GM11168 (cell line): ENCODE results near the gene RASGRP1.

ENCODE experiments used
- in situ Hi-C: fragments of 300-500 bp; cut with MboI; formaldehyde crosslinking; loops from one replicate; pipeline ENCODE4 v1.12.0; 2022; ENCODE audit warnings: low sequenced_read_pairs; ENCODE audit not compliant: unreplicated experiment

The RASGRP1 gene

GRCh38 chr15:38512901-38513300 lies 51.7 kb downstream of the RASGRP1 start:
- in situ Hi-C loops, result no loop called here

- in situ Hi-C loops, result no loop called here
Observed at GRCh38 chr15:38509152-38509551, 55.5 kb downstream of the RASGRP1 start.

- in situ Hi-C loops, result no loop called here
Observed at GRCh38 chr15:38508647-38509046, 56.0 kb downstream of the RASGRP1 start.

- in situ Hi-C loops, result no loop called here
Observed at GRCh38 chr15:38507570-38507969, 57.0 kb downstream of the RASGRP1 start.

- in situ Hi-C loops, result no loop called here
Observed at GRCh38 chr15:38506997-38507396, 57.6 kb downstream of the RASGRP1 start.

GRCh38 chr15:38504680-38505467 lies 59.7 kb downstream of the RASGRP1 start:
- in situ Hi-C loops, result no loop called here

- in situ Hi-C loops, result no loop called here
Observed at GRCh38 chr15:38503496-38503895, 61.1 kb downstream of the RASGRP1 start.

GRCh38 chr15:38499651-38500050 lies 65.0 kb downstream of the RASGRP1 start:
- in situ Hi-C loops, result no loop called here

- in situ Hi-C loops, result no loop called here
Observed at GRCh38 chr15:38496151-38496550, 68.5 kb downstream of the RASGRP1 start.

- in situ Hi-C loops, result no loop called here
Observed at GRCh38 chr15:38490242-38490922, 74.2 kb downstream of the RASGRP1 start.

- in situ Hi-C loops, result no loop called here
Observed at GRCh38 chr15:38487378-38487777, 77.2 kb downstream of the RASGRP1 start.

- in situ Hi-C loops, result no loop called here
Observed at GRCh38 chr15:38486936-38487335, 77.7 kb downstream of the RASGRP1 start.

- in situ Hi-C loops, result no loop called here
Observed at GRCh38 chr15:38482572-38482971, 82.0 kb downstream of the RASGRP1 start.

GRCh38 chr15:38481761-38482160 lies 82.9 kb downstream of the RASGRP1 start:
- in situ Hi-C loops, result no loop called here

GRCh38 chr15:38481113-38481512 lies 83.5 kb downstream of the RASGRP1 start:
- in situ Hi-C loops, result no loop called here

GRCh38 chr15:38479756-38480155 lies 84.9 kb downstream of the RASGRP1 start:
- in situ Hi-C loops, result no loop called here

- in situ Hi-C loops, result no loop called here
Observed at GRCh38 chr15:38479266-38479665, 85.3 kb downstream of the RASGRP1 start.

GRCh38 chr15:38477637-38478036 lies 87.0 kb downstream of the RASGRP1 start:
- in situ Hi-C loops, result no loop called here

GRCh38 chr15:38476120-38476519 lies 88.5 kb downstream of the RASGRP1 start:
- in situ Hi-C loops, result no loop called here

GRCh38 chr15:38475361-38475760 lies 89.3 kb downstream of the RASGRP1 start:
- in situ Hi-C loops, result no loop called here

- in situ Hi-C loops, result no loop called here
Observed at GRCh38 chr15:38474155-38474757, 90.4 kb downstream of the RASGRP1 start.
